HG02938 (cell line): ENCODE data around the gene MAD1L1.

Experiments used
- ATAC-seq: cut with Tn5 transposase; IDR thresholded peaks from one replicate; pipeline ENCODE4 v1.9.1; 2021; ENCODE audit warnings: mild to moderate bottlenecking, moderate library complexity; ENCODE audit not compliant: unreplicated experiment

The MAD1L1 gene

DNA sequence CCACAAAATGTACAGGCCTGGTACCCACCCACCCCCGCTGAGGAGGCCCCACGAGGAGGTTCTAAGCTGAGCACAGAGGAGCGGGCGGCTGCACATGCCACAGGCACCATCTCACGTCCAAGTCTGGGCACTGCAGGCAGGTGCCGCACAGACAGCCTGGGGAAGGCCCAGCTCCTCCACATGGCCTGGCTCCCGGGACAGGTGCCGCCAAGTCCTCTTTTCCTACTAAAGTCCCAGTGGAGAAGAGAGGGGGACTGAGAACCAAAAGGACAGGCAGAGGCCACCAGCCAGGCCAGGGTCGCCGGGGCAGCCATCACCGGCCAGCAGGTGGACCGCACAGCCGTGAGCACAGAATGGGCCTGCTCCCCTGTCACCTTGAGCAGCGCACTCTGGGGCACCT lies 91.1 kb downstream of the MAD1L1 start:
- ATAC-seq = no peak

DNA sequence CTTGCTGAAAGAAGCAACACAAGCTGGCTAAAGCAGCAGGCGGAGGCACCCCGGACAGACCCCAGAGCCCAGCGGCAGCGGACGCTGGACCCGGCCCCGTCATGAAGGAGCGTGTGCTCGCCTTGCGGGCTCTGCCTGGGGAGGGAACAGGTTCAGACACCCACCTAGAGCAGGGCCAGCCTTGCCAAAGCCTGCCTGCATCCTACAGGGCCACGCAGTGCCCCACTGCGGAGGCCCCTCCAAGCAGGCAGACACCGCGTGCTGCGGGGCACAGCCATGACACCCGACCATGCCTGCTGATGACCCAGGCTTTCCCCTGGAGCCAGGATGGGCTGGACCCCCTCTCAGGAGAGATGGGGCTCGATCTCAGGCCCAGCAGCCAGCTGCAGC lies 91.7 kb downstream of the MAD1L1 start:
- no peak for ATAC-seq

DNA sequence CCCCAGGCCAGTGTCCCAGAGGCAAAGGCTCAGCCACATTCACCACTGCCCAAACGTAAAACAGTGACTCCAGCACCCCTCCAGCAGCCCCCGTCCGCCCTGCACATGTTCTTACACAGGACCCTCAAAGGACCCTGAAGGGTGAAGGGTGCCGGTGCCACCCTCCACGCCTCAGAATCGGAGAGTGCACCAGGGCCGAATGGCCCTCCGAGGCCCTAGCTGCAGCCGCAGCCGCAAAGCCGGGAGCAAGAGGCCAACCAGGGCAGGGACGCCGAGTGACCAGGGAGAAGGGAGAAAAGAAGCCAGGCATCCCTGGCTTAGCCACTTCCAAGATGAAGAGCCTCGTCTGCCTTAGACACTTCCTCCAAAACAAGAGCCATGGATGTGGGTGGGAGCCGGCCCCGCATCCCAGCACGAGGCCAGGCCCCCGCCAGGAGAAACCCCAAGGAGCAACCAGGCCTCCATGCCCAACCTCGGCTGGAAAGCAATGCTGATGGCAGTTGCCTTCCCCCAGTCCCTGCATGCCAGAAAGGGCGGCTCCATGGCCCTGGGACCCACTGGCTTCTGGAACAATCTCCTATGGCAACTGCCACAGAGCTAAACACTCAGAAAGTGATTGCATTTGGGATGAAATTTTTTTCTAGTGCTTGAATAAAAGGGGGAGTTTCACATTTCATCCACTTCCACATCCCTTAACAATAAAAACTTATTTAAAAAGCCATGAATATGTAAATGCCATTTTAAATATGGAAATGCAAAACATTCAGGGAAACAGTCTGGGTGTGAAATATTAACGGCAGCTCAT lies 92.3 kb downstream of the MAD1L1 start:
- no peak for ATAC-seq

DNA sequence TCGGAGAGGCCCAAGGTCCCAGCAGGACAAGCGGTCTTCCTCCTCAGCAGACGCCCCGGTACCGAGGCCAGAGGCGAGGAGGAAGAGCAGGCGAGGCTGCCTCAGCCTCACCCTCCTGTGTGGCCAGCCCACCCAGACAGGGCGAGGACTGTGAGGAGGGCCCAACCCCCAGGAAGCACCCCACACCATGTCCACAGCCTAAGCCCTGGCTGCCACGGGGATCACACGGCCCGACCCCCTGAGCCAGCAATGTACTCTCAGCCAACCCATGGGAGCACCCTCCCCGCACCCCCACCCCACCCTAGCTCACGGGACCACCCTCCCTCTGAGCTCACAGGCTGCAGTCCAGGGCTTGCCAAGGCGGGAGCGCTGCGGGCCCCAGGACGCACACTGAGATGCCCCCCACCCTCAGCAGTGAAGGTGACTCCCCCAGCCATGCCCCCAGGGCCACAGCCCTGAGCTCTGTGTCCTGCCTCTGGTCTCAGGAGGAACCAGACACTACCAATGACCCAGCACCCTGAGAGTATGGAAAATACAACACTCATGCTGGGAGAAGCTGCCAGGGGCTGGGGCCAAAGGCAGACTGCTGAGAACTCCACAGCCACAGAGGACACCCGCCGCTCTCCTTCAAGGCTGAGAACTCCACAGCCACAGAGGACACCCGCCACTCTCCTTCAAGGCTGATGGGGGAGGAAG lies 93.6 kb downstream of the MAD1L1 start:
- no peak for ATAC-seq

DNA sequence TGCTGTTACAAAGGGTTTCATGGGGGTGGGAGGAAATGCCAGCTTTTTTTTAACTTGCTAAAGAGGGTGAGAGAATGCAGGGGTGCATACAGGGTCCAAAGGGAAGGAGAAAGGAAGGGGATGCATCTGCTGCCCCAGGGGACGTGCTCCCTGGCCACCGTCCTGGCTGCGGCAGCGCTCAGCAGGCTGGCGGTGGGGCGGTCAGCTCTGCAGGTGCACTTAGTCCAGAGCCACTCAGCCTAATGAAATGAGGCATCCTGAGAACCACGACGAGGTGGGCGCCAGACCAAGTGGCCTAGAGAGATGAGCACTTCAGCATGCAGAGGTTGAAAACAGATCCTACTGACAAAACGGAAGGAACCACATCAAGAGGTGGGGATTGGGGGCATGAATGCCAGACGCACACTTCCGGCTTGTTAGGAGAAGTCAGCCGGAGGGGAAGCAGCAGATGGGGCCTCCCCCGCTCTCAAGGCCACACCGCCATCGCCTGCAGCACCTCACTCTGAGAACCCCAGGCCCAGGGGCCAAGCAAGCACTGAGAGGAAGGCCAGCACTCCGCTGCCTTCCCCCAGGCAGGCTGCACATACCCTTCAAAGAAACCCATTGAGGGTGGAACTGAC lies 94.5 kb downstream of the MAD1L1 start:
- ATAC-seq = peak; percentile 42

DNA sequence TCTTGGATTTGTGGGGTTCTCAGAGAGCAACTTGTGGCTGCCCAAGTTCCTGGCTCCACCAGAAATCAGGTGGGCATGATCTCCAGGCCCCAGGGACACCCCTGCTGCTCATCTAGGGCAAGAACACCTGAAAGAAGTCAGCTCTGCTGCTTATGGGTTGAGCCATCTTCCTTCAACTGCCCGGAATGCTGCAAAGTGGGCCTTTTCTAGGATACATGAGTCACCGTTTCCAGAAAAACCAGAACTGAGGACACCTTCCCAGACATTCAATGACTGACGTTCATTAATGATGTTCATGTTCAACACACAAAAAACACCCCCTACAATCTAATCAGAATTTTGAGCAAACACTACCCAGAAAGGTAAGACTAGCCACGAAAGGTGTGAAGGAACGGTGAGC lies 98.0 kb downstream of the MAD1L1 start:
- ATAC-seq = no peak

DNA sequence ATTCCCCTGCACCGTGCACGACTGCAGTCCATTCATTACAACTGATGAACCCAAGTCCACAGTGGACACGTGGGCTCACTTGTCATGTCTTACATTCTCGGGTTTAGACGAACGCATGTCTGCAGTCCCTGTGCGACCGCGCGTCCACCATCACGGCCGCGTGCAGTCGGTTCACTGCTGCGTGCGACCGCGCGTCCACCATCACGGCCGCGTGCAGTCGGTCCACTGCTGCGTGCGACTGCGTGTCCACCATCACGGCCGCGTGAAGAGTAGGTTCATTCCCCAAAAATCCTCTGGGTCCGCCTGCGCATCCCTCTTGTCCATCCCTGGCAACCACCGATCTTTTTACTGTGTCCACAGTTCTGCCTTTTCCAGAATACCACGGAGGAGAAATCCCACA lies 100.5 kb downstream of the MAD1L1 start:
- no peak for ATAC-seq

DNA sequence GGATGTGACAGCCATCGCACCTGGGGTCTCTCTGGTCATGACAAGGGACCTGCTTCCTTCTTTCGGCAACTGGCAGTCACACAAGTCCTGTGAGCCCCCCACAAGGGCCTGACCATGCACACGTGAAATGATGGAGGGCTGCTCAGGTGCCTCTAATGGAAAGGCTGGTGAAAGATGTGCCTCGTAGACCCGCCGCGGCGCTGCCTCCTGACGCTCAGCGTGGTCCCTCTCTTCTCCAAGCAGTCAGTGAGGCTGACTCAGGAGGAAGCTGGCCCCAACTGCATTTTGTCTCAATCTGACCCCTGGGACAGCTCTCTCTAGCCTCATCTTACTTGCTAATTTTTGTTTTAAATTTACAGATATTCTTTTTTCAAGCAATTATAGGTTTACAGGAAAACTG lies 100.9 kb downstream of the MAD1L1 start:
- ATAC-seq = no peak

DNA sequence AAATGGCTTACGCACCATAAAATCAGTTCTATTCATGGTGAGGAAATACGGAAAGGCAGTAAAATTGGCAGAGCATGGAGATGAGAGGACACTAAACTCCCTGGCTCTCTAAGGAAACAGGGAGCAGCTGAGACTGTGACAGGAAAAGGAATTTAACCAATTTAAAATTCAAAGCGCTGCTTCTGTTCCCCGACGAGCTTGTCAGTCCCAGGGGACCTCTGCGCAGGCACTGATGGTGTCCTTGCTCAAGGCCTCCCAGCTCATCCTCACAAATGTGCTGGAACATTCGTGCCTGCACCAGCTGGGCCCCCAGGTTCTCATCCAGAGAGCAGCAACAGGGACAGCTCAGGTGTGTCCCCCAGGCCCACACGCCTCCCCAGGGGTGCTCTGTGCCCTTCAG lies 101.4 kb downstream of the MAD1L1 start:
- no peak for ATAC-seq

DNA sequence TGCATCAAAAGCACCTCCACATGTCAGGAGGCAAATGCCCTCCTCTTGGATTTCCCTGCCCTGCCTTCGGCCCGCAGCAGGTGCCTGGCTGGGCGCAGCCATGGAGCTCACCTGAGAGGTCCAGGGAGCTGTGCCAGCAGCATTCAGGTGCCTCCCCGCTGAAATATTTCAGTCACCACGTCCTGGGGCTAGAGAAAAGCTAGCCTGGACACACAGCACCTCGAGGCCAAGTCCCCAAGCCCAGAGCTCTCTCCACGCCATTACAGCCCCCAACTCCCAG lies 102.7 kb downstream of the MAD1L1 start:
- no peak for ATAC-seq

DNA sequence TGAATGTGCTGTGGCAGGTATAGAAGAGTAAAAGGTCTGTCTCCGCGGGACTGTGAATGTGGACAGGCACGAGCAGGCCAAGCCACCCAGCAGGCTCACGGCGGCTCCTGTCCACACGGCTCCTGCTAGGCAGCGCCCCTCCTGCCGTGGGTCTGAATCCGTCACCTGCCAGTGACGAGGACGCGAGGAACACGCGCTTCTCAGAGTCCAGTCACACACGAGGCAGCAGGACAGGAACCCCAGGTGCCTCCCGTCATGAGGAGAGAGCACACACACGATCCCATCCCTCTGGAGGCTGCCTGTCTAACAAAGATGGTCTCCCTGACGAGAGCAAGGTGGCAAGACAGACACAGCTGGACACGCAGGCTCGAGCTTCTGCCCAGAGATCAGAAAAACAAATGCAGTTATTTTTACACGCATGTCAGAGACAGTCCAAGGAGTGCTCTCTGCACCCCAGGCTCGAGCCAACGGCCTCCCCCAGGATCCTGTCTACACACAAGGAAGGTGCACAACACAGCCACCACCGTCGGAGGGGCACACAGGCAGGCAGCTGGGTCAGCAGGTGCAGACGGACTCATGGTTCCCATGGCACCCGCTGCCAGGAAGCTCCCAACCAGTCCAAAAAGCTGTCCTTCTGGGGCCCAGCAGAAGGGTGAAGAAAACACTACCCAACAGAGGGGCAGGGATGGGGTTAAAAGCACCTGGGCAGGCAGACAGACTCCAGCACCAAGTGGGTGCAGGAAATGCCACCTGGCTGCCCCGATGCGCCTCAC lies 103.2 kb downstream of the MAD1L1 start:
- ATAC-seq = no peak

DNA sequence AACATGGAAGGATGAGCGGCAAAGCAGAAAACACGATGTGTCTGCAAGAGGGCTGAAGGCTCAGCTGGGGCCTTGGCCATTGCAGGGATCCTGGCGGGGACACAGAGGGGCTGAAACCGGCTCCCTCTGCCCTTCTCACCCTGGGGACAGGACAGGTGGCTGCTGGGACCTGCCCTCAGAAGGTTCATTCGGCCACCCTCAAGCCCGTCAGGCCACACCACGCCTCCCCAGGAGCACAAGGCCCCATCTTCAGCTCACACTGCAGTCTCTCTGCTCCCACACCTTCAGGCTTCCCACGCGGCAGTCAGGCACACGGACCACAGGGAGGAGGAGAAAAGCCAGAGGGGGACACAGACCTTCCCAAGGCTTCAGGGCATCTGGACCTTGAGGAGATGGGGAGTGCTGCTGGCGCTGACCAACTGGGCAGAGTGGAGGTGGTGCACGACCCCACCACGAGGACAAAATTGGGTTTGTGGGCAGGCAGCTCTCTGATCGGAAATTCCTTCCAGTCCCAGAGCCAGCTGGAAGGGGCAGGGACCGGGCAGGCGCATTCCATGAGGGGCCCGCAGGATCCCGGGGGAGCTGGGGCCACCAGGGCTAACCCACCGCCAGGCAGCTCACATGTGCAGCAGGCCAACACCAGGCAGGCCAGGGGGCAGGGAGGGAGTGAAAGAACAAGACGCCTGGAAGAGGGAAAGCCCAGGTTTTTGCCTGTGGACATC lies 104.0 kb downstream of the MAD1L1 start:
- no peak for ATAC-seq

DNA sequence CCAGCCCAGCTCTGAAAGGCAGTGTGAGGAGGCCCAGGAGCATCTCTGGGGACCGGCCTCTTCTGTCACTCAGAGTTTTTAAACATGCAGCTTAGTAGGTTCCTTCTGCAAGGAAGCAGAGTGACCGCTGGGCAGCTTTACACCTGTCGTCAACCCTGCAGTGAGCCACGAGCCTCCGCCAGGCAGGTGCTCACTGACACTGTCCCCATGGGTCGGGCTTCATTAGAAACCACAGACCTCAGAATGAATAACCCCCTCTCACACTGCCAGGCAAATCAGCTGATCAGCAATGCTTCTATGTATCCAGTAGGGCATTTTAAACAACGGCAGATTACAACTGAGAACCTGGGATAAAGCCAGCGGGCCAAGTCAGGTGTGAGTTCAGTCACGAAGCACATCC lies 106.1 kb downstream of the MAD1L1 start:
- no peak for ATAC-seq

DNA sequence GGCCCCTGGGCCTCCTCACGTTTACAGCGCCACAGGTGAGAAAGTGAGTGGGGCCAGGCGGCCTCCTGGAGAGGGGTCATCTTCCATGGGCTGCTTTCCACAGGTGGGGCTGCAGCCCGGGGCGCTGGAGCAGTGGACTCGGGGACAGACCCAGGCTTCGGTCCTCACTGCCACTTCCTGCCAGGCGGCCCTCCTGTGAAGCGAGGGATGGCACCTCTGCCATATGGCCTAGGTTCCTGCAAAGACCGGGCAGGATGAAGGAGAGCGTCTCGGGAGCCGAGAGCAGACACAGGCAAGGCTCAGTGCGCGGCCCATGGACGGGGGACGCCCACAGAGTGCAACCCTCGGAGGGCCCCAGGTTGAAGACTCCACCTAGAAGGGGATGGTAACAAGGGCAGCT lies 106.8 kb downstream of the MAD1L1 start:
- ATAC-seq = no peak

DNA sequence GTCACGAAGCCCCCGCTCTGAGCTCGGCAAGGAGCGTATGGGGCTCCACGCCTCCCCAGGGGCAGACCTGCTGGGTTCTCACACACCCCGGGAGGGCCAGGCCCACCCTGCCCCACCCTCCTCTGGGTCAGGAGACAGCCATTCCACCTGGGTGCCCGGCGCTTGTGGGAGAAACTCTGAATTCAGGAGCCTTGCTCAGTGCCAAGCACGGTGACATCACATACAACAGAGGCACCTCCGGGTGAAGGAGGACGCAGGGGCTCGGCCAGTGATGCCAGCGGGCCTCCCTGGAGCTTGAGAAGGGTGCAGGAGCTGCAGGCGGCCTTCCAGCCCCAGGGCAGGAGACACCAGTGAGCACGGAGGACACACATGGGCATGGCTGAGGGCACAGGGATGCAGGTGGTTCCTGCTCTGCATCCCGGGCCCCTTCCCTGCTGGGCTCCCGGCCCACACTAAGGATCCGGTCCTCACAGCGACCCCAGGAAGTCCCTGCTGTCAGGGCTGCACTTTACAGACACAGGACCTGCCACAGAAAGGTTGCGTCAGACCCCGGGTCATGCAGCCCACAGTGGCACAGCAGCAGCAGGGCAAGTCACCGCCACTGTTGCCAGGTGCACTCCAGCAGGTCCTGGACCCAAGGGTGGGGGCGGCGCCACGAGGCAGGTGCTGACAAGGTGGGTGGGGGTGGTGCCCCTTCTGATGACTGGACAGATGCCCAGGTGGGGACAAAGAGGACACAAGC lies 108.0 kb downstream of the MAD1L1 start:
- no peak for ATAC-seq

DNA sequence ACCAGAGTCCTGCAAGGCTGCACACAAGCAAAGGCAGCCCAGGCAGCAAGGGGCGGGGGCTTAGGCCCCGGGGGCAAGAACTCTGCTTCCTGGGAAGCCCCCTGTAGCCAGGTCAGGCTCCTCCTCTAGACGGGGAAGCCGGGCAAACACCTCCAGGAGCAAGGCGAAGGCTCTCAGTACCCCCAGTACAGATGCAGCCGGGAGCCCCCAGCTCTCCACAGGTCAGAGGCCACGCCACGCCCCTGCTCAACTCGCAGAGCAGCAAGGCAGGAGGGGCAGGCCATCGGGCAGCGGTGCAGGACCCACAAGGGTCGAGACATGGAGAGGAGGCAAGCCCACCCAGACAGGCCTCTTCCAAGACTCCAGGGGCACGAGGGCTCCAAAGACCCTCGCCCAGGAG lies 108.8 kb downstream of the MAD1L1 start:
- no peak for ATAC-seq

DNA sequence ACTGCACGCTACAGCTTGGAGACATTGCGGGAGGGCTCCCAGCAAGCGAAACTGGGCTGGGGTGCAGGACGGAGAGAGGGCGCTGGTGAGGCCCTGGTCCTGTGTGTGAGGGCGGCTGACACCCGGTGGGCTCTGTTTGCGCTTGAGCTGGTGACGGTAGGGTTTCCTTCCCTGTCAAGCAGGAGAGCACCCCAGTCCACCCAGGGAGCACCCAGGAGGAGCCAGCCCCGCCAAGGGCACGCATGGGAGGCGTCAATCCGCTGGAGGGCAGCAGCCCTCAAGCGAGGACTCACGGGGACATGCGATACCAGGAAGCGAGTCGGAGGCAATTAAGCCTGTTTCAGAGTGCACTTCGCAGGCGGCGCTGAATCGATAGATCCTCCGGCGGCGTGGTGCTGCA lies 109.4 kb downstream of the MAD1L1 start:
- no peak for ATAC-seq

DNA sequence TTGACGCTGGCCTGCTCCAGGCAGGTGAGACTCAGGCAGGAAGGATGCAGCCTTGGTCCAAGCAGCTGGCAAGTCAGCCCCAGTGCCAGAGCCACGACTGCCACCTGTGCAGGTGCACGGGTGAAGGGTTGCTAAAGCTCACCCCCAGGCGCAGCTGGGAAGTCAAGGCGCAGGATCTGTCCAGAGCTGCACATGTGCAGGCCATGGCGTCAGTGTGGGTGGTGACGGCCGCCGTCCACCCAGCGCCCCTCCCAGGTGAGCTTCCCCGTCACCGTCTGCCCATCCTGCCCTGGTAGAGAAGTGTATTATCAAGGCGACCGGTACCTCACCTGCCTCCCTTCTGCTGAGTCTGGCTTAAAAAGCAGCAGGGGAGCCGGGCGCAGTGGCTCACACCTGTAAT lies 110.1 kb downstream of the MAD1L1 start:
- ATAC-seq = no peak

DNA sequence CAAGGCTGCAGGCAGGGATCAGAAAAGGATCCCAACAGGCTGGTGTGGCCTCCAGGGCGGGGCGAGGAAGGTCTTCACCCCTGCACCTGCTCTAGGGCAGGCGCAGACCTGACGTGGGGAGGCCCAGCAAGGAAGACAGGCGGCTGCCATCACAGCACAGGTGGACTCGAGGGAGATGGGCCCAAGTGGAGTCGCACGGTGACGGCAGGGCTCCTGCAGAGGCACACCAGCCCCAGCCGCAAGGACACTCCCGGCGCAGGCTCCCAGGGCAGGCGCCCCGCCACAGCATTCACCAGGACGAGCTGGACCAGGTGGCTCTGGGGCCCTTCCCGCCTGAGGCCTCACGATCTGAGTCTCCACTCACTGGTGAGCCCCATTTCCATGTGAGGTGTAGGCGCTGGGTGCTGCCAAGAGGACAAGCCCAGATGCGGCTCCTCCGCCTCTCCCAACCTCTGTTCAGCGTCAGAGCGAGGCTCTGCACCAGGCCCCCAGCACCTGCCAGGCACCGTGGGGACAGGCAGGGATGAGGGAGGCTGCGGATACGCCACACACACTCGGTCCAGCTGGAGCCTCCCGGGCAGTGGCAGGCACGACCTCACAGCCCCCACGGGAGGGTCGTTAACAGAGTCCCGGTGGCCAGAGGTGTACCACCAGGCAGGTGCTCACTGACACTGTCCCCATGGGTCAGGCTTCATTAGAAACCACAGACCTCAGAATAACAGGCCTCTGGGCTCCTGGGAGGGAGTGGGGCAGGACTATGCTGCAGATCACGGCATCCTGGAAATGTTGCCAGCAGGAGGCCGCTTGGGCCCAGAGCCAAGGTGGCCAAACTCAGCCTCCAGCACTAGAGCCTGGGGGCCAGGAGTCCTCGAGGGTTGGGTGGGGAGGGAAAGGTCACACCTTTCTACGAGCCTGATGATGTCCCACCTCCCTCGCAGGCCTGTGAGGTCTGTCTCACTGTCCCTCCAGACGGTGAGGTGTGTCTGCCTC lies 111.6 kb downstream of the MAD1L1 start:
- no peak for ATAC-seq
